Stimulated activated CD4-positive, alpha-beta T cell treated with anti-CD3 and anti-CD28 coated beads, Interleukin-12 subunit alpha, Interleukin-12 subunit beta, amount 100 ng/mL, for 24 hours (primary cell): ENCODE data around the gene SAA4.
"Not testable (repeated sequence)": the region's sequence is repeated elsewhere in the genome, so short reads cannot be mapped to it uniquely, and the experiment has no call there.

Source experiments
- DNase-seq, 2 experiments: peaks; one replicate each; pipeline ENCODE4 v3.0.0-alpha.2; 2020; ENCODE audit warnings: low read depth in 2 of 2

SAA4 gene, protein sequence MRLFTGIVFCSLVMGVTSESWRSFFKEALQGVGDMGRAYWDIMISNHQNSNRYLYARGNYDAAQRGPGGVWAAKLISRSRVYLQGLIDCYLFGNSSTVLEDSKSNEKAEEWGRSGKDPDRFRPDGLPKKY

DNA sequence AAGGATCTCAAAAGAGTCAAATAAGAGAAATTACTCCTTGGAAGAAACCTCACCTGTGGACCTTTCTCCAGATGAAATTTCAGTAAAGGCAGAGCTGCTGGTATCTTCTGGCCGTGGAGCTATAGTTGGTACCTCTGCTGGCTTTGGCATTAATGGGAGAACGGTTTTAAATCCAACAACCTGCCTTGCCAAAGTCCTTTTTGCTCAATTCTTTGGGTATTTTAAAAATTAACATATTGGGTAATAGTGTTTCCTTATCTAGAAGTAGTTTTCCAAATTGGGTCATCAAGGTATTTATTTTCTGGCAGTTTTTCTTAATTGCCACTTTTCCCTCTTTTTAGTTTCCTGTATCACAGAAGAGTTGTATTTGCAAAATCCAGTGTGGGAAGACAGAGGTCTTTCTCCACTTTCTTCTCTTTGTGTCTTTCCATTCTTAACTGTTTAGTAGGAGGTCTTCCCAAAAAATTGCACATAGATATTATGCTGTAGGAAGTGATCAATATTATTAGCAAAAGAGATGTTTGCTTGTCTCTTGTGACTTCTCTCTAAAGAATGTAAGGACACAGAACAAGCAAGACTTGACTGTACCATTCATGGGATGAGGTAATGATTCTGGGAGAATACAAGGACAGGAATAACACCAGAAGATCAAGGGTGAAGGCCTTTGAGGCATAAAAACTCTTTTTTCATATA is at the start of gene SAA4:
Gene SAA4 (minus strand): TSS at position 139 of the 693 bp plus-strand sequence. CDS start 876 bp downstream, outside the sequence.
- DNase-seq = no peak

DNA sequence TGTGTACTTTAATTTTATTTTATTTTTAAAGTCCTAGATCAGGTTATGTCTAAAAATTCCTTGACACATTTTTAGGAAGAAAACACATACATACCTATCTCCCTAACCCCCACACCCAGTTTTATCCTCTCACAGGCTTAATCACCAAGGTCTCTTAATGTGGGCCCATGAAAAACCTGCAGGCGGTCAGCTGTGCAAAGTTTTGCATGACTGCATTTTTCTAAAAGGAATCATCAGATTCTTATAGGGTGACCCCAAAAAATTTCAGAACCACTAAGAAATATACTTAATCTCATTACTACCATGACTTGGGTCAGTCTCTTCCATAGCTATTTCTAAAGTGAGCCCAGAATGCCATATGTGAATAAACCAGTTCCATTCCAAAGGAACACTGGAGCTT is 49.2 kb upstream of the SAA4 start:
- DNase-seq = no peak

DNA sequence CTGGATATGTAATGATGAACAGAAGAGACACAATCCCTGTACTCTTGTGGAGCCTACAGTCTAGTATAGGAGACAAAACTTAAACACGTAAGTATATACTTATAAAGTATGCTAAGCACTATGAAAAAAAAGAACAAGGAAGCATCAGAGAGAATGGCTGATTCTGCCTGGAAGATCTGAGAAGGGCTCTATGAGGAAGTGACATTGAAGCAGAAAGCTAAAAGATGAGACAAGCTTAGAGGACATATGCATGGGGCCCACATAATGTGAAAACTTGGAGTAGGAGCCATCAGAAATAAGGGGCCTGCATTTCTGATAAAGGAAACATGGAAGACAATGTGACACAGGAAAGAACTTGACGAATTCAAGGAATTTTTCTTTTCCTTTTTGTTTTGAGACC is 46.0 kb upstream of the SAA4 start:
- no peak for DNase-seq

DNA sequence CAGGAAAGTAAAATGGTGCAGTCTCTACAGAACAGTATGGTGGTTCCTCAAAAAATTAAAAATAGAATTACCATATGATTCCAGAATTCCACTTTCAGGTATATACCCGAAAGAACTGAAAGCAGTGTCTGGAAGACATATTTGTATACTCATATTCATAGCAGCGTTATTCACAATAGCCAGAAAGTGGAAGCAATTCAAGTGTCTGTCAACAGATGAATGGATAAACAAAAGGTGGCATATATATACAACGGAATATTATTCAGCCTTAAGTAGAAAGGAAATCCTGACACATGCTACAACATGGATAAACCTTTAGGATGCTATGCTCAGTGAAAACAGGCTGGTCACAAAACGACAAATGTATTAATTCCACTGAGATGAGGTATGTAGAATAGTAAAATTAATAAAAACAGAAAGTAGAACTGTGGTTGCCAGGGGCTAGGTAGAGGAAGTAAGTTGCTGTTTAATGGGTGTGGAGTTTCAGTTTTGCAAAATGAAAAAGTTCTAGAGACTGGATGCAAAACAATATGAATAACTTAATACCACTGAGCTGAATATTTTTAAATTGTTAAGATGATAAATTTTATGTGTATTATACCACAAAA is 43.9 kb upstream of the SAA4 start:
- DNase-seq = no peak

DNA sequence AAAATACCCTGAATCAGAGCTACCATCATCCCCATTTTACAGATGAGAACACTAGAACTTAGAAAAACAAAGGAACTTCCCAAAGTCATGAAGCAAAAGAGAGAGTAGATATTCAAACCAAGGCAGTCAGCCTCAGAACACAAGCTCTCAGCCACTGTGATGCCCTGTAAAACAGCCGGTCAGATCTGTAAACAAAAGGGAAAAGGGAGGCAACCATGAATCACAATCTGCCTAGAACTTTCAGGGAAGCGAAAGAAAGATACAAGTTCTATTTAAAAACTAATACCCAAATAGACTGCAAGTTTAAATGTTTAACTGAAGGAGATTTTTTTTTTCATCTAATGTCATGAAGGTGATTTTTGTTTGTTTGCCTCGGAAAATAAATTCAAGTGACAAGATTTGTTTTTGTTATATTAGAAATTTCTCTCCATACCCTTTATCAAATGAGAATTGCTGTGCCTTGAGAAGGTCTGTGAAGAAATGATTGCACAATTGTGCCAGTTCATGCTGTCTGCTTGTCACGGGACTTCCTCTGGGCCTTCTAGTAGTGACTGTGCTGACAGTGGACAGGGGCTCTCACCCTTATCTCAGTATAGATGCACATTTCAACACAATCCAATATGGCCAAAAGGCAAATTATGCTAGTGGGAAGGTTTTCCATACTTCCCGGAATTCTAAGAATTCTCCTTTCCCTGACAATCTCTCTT is 41.1 kb upstream of the SAA4 start:
- no peak for DNase-seq

DNA sequence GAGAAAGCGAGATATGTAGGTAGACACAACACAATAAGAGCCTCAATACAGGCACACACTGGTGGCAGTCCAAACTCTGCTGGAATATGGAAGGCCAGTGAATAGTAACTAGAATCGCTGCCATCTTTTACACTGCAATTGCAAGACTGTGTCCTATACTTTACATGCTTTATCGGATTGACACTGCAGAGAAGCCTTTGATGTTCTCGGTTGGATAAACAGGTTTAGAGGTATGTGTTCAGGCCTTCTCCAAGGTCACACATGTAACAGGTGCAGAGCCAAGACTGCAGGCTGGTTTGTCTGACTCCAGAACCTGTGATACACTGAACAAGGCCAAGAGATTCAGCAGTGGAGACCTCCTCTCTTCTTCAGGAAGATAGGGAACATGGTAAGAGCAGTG is 34.6 kb upstream of the SAA4 start:
- no peak for DNase-seq

DNA sequence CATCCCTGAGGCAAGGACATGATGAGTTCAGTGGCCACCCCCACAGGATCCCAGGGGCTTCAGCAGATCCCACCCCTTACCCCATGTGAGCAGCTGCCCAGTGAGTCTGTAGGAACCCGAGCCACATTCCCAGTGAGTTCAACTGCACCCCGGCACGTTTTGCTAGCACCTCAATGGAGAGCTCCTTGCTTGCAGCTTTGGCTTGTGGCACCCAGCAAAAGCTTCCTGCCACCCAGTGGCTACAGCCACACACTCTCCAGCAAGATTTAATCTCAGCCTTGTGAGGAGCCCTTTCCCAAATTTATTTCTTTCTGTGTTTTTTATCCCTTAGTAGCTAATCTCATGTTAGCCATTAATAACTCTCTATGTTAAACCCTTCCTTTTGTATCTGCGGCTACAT is 33.5 kb upstream of the SAA4 start:
- no peak for DNase-seq

DNA sequence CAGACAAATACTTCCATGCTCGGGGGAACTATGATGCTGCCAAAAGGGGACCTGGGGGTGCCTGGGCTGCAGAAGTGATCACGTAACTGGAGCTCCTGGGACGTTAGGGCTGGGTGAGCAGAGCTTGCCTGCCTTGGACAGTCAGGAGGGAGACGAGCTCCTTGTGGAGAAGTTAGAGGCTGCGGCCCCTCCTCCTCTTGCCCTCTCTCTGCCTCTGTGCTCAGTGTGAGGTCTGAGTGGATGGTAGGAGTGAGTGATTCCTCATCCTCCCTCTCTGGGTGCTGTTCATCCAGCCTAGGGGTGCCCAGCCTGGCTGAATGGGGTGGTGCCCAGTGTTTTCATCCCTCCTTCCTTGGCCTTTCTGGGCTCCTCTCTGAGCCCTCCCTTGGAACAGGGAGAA is 32.6 kb upstream of the SAA4 start:
- not testable (repeated sequence) for DNase-seq

DNA sequence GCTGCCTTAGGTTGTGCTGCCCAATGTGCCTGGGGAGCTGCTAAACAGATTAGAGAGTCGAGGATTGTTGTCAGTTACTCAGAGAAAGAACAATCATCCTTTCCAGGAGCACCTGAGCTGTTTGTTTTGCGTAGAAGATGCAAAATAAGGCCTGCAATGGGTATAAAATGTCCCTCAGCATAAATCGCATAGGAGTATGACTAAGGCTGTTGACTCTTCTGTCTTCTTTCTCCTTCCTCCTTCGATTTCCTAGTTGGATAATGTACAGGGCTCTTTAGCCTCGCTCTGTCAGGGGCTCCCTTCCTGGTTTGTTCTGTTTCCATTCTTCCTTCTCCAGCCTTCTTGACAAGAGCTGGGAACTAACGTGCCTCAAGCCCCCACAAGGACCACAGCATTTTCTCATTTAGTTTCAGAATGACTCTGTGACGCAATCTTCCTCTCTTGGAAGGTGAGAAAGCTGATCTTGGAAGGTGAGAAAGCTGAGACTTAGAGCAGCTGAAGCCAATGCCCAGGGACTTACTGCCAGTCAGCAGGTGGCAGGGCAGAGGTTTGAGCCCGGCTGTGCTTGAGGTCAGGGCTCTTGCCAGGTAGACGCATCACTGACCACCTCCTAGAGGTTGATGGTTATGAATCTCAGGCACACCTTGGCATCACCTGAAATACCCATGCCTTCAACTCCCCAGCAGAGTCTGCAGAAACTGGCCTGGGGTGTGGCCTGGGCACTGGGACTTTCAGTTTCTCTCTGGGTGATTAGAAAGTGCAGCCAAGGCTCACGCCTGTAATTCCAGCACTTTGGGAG is 30.9 kb upstream of the SAA4 start:
- not testable (repeated sequence) for DNase-seq

DNA sequence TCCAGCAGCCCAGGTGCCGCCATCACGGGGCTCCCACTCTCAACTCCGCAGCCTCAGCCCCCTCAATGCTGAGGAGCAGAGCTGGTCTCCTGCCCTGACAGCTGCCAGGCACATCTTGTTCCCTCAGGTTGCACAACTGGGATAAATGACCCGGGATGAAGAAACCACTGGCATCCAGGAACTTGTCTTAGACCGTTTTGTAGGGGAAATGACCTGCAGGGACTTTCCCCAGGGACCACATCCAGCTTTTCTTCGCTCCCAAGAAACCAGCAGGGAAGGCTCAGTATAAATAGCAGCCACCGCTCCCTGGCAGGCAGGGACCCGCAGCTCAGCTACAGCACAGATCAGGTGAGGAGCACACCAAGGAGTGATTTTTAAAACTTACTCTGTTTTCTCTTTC is 29.3 kb upstream of the SAA4 start, which contains the start of gene SAA1:
Gene SAA1 (plus strand): TSS at position 316 of the 400 bp plus-strand sequence. CDS start 624 bp downstream, outside the sequence.
- no peak for DNase-seq

DNA sequence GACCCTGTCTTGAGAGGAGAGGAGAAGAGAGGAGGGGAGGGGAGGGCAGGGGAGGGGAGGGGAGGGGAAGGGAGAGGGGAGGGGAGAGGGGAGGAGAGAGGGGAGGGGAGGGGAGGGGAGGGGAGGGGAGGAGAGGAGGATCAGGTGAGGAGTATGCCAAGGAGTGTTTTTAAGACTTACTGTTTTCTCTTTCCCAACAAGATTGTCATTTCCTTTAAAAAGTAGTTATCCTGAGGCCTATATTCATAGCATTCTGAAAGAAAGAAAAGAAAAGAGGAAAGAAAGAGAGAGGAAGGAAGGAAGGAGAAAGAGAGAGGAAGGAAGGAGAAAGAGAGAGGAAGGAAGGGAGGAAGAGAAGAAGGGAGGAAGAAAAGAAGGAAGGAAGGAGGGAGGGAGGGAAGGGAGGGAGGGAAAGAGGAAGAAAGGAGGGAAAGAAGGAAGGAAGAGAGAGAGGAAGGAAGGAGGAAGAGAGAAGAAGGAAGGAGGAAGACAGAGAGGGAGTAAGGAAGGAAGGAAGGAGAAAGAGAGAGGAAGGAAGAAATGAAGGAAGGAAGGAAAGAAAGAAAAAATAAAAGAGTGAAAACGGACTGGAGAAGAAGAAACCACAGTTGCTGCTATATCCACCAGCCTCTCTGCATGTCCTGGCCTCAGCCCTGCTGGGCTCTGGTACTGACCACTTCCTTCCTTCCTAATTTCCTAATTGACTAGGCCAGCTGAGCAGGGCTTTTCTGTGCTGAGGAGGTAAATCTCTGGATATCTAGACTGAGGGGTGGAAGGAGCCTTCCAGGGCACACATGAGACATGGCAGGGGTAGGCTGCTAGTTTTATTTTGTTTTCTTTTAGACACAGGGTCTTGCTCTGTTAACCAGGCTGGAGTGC is 28.3 kb upstream of the SAA4 start:
- no peak for DNase-seq

DNA sequence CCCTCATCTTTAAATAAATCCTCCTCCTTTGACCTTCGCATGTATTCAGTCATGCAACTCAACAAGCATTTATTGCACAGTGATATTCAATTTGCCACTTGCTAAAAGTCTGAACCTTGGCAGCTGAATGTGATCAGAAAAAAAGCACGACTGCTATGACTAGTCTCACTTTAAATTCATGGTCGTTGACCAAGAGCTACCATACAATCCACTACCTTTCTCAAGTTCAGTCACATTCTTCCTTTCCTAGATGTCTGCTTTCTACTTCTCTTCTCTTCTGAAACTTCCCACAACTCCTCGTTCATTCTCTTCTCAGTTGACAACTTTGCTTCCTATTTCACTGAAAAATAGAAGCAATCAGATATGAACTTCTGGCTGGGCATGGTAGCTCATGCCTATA is 27.4 kb upstream of the SAA4 start:
- DNase-seq = no peak

DNA sequence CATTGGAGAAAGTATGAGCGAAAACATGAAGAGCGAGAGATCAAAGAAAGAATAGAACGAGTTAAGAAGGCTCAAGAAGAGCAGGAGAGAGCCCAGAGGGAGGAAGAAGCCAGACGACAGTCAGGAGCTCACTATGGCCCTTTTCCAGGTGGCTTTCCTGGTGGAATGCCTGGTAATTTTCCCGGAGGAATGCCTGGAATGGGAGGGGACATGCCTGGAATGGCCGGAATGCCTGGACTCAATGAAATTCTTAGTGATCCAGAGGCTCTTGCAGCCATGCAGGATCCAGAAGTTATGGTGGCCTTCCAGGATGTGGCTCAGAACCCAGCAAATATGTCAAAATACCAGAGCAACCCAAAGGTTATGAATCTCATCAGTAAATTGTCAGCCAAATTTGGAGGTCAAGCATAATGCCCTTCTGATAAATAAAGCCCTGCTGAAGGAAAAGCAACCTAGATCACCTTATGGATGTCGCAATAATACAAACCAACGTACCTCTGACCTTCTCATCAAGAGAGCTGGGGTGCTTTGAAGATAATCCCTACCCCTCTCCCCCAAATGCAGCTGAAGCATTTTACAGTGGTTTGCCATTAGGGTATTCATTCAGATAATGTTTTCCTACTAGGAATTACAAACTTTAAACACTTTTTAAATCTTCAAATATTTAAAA is 26.2 kb upstream of the SAA4 start:
- not testable (repeated sequence) for DNase-seq

DNA sequence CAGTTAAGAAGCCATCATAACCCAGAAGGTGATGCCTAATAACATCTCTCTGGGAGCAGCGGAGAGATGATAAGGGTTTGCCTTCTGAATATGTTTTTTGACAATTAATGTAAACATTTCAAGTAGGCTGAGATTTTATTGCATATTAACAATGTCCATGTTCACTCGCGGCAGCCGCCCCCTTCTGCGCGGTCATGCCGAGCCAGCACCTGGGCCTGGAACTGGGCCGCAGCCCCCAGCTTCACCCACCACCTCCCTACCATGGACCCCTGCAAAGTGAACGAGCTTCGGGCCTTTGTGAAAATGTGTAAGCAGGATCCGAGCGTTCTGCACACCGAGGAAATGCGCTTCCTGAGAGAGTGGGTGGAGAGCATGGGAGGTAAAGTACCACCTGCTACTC is 25.1 kb upstream of the SAA4 start:
- DNase-seq = no peak

DNA sequence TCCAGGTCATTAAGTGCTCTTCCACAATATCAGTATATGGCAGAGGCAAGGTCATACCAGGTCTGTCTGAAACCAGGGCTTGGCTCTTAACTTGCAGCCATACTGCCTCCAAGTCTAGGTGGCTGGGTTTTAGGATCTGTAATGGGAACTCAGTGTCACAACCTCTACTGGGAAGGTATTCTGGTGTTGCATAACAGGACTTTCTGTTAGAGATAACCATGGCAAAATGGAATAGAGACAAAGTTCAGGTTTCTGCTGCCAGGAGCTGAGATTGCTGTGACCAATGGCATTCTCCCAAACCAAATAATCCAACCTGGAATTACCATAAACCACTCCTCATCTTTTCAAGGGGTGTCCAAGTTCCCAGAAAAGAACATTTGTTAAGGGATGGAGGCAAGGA is 22.7 kb upstream of the SAA4 start:
- DNase-seq = no peak

DNA sequence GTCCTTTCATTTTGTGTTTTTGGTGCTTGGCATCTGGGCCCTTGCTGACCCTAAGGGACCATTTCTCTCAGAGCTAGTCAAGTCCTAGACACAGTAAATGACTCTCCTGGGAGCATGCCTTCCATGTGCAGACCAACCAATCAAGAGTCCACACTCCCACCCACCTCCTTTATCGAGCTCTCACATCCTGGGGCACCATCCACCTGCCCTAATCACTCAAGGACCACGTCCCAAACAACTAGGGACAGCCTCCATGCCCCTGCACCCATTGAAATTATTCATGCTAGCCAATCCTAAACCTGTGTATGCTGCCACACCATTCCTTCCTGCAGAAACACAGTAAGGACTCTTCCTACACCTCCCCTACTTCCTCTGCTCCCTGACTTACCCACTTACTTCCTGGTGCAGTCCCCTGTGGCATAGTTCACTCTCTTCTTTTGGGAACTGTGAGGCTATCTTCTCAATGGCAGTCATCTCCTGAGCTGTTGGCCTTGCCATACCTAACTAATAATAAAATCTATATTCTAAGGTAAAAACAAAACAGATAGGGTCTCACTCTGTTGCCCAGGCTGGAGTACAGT is 18.3 kb upstream of the SAA4 start:
- DNase-seq = no peak

DNA sequence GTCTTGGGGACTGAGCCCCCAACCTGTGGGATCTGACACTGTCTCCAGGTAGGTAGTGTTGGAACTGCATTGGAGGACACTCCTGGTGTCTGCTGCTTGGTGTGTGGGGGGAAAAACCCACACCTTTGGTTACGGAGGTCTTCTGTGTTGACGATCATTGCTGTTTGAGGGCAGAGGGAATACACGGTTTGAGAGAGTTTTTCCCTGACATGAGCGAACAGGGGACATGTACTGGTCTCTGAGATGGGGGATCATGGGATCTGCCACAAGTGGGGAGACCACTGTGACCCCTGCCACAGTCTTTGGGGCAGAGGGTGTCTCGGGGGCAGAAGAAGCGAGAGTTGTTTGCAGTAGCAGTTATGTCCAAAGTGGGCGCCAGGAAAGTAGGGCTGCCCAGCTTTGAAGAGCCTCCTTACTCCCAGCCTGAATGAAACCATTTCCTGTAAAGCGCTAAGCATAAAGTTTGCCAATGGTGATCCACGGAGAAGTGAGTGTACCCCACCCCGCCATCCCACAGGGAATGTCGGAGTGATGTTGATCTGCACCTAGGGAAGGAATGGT is 17.3 kb upstream of the SAA4 start:
- DNase-seq = no peak

DNA sequence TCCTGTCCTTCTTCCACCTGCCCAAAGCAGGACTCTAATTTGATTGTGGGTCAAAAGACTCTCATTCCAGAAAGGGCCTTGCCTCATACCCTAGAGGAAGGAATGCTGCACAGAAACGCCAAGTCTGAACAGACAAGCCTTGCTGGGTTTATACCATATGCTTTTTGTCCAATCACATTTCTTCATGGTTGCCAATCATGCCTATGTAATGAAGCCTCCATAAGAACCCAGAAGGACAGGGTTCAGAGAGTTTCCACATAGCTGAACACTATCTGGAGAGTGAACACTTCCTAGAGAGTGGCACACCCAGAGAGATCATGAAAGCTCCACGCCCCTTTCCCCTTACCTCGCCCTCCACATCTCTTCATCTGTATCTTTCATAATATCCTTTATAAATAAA is 16.6 kb upstream of the SAA4 start:
- DNase-seq = no peak

DNA sequence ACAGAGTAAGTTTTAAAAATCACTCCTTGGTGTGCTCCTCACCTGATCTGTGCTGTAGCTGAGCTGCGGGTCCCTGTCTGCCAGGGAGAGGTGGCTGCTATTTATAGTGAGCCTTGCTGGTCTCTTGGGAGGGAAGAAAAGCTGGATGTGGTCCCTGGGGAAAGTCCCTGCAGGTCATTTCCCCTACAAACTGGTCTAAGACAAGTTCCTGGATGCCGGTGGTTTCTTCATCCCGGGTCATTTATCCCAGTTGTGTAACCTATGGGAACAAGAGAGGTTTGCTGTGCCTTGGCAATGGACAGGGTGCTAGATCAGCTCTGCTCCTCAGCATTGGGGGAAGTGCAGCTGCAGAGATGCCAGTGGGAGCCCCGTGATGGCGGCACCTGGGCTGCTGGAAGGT is 12.0 kb upstream of the SAA4 start, which contains the start of gene SAA2:
Gene SAA2 (minus strand): TSS at position 108 of the 400 bp plus-strand sequence. CDS start 657 bp downstream, outside the sequence.
- DNase-seq = no peak
